Keratinocyte (primary cell): ENCODE measurements around the gene MAP2K5. TPM values are rescaled to one million over a fixed set of nuclear protein-coding genes. Genes with fewer than 3 reads are reported as not detected.

Experiments
- DNase-seq: peaks from one replicate; pipeline ENCODE4 v3.0.0-alpha.2; 2011; ENCODE audit warnings: low read depth, missing footprints, low spot score
- FAIRE-seq: peaks from 2 replicates; lab custom pipeline; 2011; peaks lifted over from hg19 to GRCh38; lab: Jason Lieb, UNC
- H2AFZ ChIP-seq: 2 replicates; pipeline ENCODE4 v1.6.0; 2012; ENCODE audit warnings: low read length, control low read depth, inconsistent platforms; ENCODE audit not compliant: control insufficient read depth
- H3K27ac ChIP-seq: 2 replicates; pipeline ENCODE4 v1.5.1; 2011; ENCODE audit warnings: low read length; ENCODE audit not compliant: control insufficient read depth, insufficient read depth
- H3K27me3 ChIP-seq: 3 replicates; pipeline ENCODE4 v1.6.0; 2011; ENCODE audit warnings: low read length; ENCODE audit not compliant: control insufficient read depth, insufficient read depth; ENCODE audit errors: extremely low read depth
- H3K36me3 ChIP-seq, 2 experiments: 2 replicates in 1 of 2; 3 replicates in 1 of 2; pipeline ENCODE4 v1.5.1; 2011; ENCODE audit warnings: low read length in 2 of 2, mild to moderate bottlenecking in 1 of 2; ENCODE audit not compliant: control insufficient read depth in 2 of 2, insufficient read depth in 2 of 2; ENCODE audit errors: extremely low read depth in 1 of 2
- H3K4me1 ChIP-seq: 3 replicates; pipeline ENCODE4 v1.5.1; 2011; ENCODE audit warnings: low read length; ENCODE audit not compliant: control insufficient read depth, insufficient read depth; ENCODE audit errors: extremely low read depth
- H3K4me2 ChIP-seq: 3 replicates; pipeline ENCODE4 v1.6.0; 2011; ENCODE audit warnings: low read depth, low read length; ENCODE audit not compliant: control insufficient read depth, insufficient read depth; ENCODE audit errors: extremely low read depth
- H3K4me3 ChIP-seq, 3 experiments: fragments of 200-600 bp in 1 of 3; sonication (generic) in 1 of 3; 2 replicates in 2 of 3; 3 replicates in 1 of 3; pipeline ENCODE4 v1.5.1; 2011 to 2016; ENCODE audit warnings: low read length in 3 of 3, mild to moderate bottlenecking in 3 of 3, control low read depth in 2 of 3, inconsistent platforms in 1 of 3, low read depth in 1 of 3, mixed read lengths in 1 of 3, mixed run types in 1 of 3, moderate library complexity in 1 of 3; ENCODE audit not compliant: control insufficient read depth in 2 of 3, insufficient read depth in 2 of 3; ENCODE audit errors: extremely low read depth in 1 of 3
- H3K79me2 ChIP-seq: 2 replicates; pipeline ENCODE4 v1.6.0; 2012; ENCODE audit warnings: low read length; ENCODE audit not compliant: control insufficient read depth, insufficient read depth
- H3K9ac ChIP-seq: 3 replicates; pipeline ENCODE4 v1.6.0; 2011; ENCODE audit warnings: low read length; ENCODE audit not compliant: control insufficient read depth, insufficient read depth; ENCODE audit errors: extremely low read depth
- H3K9me1 ChIP-seq: 3 replicates; pipeline ENCODE4 v1.6.0; 2011; ENCODE audit warnings: low read length; ENCODE audit not compliant: control insufficient read depth, insufficient read depth; ENCODE audit errors: extremely low read depth
- H3K9me3 ChIP-seq: 2 replicates; pipeline ENCODE4 v1.5.1; 2012; ENCODE audit warnings: low read depth, low read length; ENCODE audit not compliant: control insufficient read depth
- H4K20me1 ChIP-seq: 3 replicates; pipeline ENCODE4 v1.6.0; 2011; ENCODE audit warnings: low read length; ENCODE audit not compliant: control insufficient read depth, insufficient read depth; ENCODE audit errors: extremely low read depth
- CTCF ChIP-seq, 3 experiments: IDR thresholded peaks in 1 of 3; conservative IDR thresholded peaks in 1 of 3; optimal IDR thresholded peaks in 1 of 3; 2 replicates in 2 of 3; 3 replicates in 1 of 3; pipeline versions ENCODE3 to v1.5.1; 2011; ENCODE audit warnings: low read length in 3 of 3, mild to moderate bottlenecking in 3 of 3, moderate library complexity in 2 of 3, control low read depth in 1 of 3, inconsistent platforms in 1 of 3; ENCODE audit not compliant: insufficient read depth in 2 of 3; ENCODE audit errors: extremely low read depth in 1 of 3
- EZH2 ChIP-seq: IDR thresholded peaks from one replicate; pipeline ENCODE4 v1.6.1; 2012; ENCODE audit warnings: inconsistent platforms, mild to moderate bottlenecking, low read length, moderate library complexity
- dilution Hi-C: fragments of 300-500 bp; cut with MboI; formaldehyde crosslinking; loops from one replicate; pipeline ENCODE4 v1.7.0; 2020; ENCODE audit warnings: low sequenced_read_pairs; ENCODE audit not compliant: extremely low pct_ligation_motif_present
- polyA plus RNA-seq, 5 experiments: library from polyadenylated mRNA; depleted of rRNA in 3 of 5; stranded (reverse) in 3 of 5; stranded (forward) in 1 of 5; unstranded in 1 of 5; fragments of >200 nt; gene quantifications; 1 replicate in 1 of 5; 2 replicates in 3 of 5; 3 replicates in 1 of 5; pipeline versions ENCODE4 v1.2.1 to v1.2.3, GENCODE V29; 2011 to 2012; ENCODE audit warnings: missing spikeins in 2 of 5, low read depth in 1 of 5, low replicate concordance in 1 of 5

Gene MAP2K5
- polyA plus RNA-seq, 1 donor (not counting 4 experiments of a cell fraction or from before 2014, with no cell fraction given): 3.6 TPM

- no peak for FAIRE-seq
- no peaks in the 10 kb centered on the region for H4K20me1 ChIP-seq
- H3K27me3 ChIP-seq: no peaks in the 10 kb centered on the region
Measured at GRCh38 chr15:67750371-67750770, 207.9 kb downstream of the MAP2K5 start.

GRCh38 chr15:67753891-67754290 lies 211.4 kb downstream of the MAP2K5 start:
- Histone ChIP-seq H2AFZ (no peak overlapping the region), H3K9ac (no peak overlapping the region), H3K4me1 (no peaks in the 10 kb centered on the region), H3K4me2 (no peak overlapping the region), H3K27ac (no peak overlapping the region), H4K20me1 (no peaks in the 10 kb centered on the region), H3K9me1 (no peaks in the 10 kb centered on the region), H3K27me3 (no peaks in the 10 kb centered on the region), H3K4me3 (no peak overlapping the region), H3K79me2 (no peaks in the 10 kb centered on the region), H3K36me3 (no peaks in the 10 kb centered on the region), H3K9me3 (no peaks in the 10 kb centered on the region)
- dilution Hi-C loops: no loop called here
- FAIRE-seq (no peak), DNase-seq (no peak)
- TF ChIP-seq EZH2 (no peak), CTCF (optimal IDR thresholded peaks at IDR 0.05 in 1 of 3, IDR thresholded peaks at IDR 0.05 in 1 of 3, conservative IDR thresholded peaks at IDR 0.05 in 1 of 3; ENCODE audit: extremely low read depth in 1 of 3, insufficient read depth in 2 of 3, low read length in 3 of 3) (no peak)

More at GRCh38 chr15:67750371-67750770, 207.9 kb downstream of the MAP2K5 start:
- Histone ChIP-seq H3K79me2 (no peaks in the 10 kb centered on the region), H3K9me3 (no peaks in the 10 kb centered on the region), H3K4me3 (no peak overlapping the region), H3K27ac (no peak overlapping the region), H3K4me2 (no peak overlapping the region), H3K9me1 (no peaks in the 10 kb centered on the region), H3K9ac (no peak overlapping the region), H3K4me1 (peaks cover 21% of the 10 kb centered on the region), H3K36me3 (no peaks in the 10 kb centered on the region), H2AFZ (no peak overlapping the region)
- dilution Hi-C loops: no loop called here
- no peak for TF ChIP-seq CTCF (optimal IDR thresholded peaks at IDR 0.05 in 1 of 3, IDR thresholded peaks at IDR 0.05 in 1 of 3, conservative IDR thresholded peaks at IDR 0.05 in 1 of 3; ENCODE audit: extremely low read depth in 1 of 3, insufficient read depth in 2 of 3, low read length in 3 of 3)
- no peak for DNase-seq
